Gastroesophageal sphincter (tissue), 3 donors: ENCODE measurements around the gene WNT9A.

Experiments used
- EP300 ChIP-seq: sonication (generic); formaldehyde crosslinking; IDR thresholded peaks from one replicate; pipeline ENCODE4 v1.6.1; 2017; ENCODE audit warnings: antibody characterized with exemption, mild to moderate bottlenecking
- POLR2A ChIP-seq, 2 donors: fragments of 450-650 bp; IDR thresholded peaks; one replicate each; pipeline ENCODE4 v1.6.1; 2017; ENCODE audit warnings: antibody characterized with exemption in 2 of 2, mild to moderate bottlenecking in 2 of 2, moderate library complexity in 1 of 2
- TF ChIP-seq, protein P1 (sequence below), 4 experiments: fragments of 200-600 bp in 2 of 4; fragments of 450-650 bp in 2 of 4; sonication (generic) in 1 of 4; IDR thresholded peaks; one replicate each; pipeline ENCODE4 v1.5.1; 2017 to 2019; ENCODE audit warnings: antibody characterized with exemption in 4 of 4, mild to moderate bottlenecking in 2 of 4, moderate library complexity in 2 of 4

DNA sequence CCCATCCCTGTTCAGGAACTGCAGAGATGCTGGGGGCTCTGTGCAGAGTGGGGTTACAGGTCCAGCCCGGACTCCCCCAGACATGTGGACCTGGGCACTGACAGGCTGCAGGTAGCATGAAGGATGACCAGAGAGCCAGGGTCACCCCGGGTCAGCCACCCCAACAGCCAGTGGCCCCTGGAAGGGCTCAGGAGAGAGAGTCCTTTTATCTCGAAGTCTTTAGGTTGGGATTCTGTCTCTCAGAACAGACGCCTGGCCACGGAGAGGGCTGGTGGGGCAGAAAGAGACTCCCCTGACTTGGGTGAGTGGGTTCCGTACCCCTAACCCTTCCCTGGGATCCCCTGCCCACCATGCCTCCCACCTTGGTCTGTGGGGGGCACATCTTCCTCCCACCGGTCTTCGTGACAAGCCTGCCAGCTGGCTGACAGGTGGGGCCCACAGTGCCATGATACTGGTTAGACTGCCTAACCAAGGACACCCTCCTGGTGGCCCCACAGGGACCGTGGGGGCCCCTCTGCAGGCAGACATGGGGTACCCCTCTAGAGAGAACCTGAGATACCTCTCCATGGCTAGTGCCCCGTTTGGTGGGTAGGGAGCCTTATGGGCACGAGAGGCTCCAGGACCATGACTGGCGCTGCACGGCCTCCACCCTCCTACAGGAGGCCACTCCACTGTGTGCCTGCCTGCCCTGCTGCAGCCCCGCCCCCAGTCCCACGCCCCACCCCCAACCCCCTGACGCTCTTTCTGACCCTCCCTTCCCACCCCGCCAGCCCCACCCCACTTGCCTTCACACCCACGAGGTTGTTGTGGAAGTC lies 24.2 kb downstream of the WNT9A start:
- no peak for TF ChIP-seq POLR2A (IDR thresholded peaks at IDR 0.05)
- no peak for TF ChIP-seq EP300
- TF ChIP-seq, protein P1, sequence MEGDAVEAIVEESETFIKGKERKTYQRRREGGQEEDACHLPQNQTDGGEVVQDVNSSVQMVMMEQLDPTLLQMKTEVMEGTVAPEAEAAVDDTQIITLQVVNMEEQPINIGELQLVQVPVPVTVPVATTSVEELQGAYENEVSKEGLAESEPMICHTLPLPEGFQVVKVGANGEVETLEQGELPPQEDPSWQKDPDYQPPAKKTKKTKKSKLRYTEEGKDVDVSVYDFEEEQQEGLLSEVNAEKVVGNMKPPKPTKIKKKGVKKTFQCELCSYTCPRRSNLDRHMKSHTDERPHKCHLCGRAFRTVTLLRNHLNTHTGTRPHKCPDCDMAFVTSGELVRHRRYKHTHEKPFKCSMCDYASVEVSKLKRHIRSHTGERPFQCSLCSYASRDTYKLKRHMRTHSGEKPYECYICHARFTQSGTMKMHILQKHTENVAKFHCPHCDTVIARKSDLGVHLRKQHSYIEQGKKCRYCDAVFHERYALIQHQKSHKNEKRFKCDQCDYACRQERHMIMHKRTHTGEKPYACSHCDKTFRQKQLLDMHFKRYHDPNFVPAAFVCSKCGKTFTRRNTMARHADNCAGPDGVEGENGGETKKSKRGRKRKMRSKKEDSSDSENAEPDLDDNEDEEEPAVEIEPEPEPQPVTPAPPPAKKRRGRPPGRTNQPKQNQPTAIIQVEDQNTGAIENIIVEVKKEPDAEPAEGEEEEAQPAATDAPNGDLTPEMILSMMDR (IDR thresholded peaks at IDR 0.05) = no peak
